Keratinocyte (primary cell): ENCODE results near the gene NCK2.

Source experiments
- CTCF ChIP-seq, 3 experiments: IDR thresholded peaks in 1 of 3; conservative IDR thresholded peaks in 1 of 3; optimal IDR thresholded peaks in 1 of 3; 2 replicates in 2 of 3; 3 replicates in 1 of 3; pipeline versions ENCODE3 to v1.5.1; 2011; ENCODE audit warnings: low read length in 3 of 3, mild to moderate bottlenecking in 3 of 3, moderate library complexity in 2 of 3, control low read depth in 1 of 3, inconsistent platforms in 1 of 3; ENCODE audit not compliant: insufficient read depth in 2 of 3; ENCODE audit errors: extremely low read depth in 1 of 3
- EZH2 ChIP-seq: IDR thresholded peaks from one replicate; pipeline ENCODE4 v1.6.1; 2012; ENCODE audit warnings: inconsistent platforms, mild to moderate bottlenecking, low read length, moderate library complexity

GRCh38 chr2:105929516-105929915 is 184.8 kb downstream of the NCK2 start:
- no peak for TF ChIP-seq CTCF (optimal IDR thresholded peaks at IDR 0.05 in 1 of 3, IDR thresholded peaks at IDR 0.05 in 1 of 3, conservative IDR thresholded peaks at IDR 0.05 in 1 of 3; ENCODE audit: extremely low read depth in 1 of 3, insufficient read depth in 2 of 3, low read length in 3 of 3)
- TF ChIP-seq EZH2: no peak
